A549 (cell line): ENCODE results near the gene TEX2. TPM values are rescaled to one million over a fixed set of nuclear protein-coding genes. Genes with fewer than 3 reads are reported as not detected.
"Not testable (repeated sequence)": the region's sequence is repeated elsewhere in the genome, so short reads cannot be mapped to it uniquely, and the experiment has no call there.

Source experiments
- ATAC-seq, 2 experiments: fragments of 200-7000 bp in 1 of 2; fragments of >200 bp in 1 of 2; cut with Nextera tagmentation in 1 of 2; cut with Tn5 transposase in 1 of 2; 3 replicates each; pipeline versions ENCODE4 v1.8.0 to v1.9.1; 2018 to 2020; ENCODE audit warnings: mild to moderate bottlenecking in 1 of 2, moderate library complexity in 1 of 2
- CTCF ChIA-PET: fragments of 300-600 bp; sonication (Branson Sonifier 250); formaldehyde crosslinking; extraction: SDS; loops from one replicate; lab custom pipeline; 2021; ENCODE audit warnings: antibody characterized with exemption, inconsistent platforms; lab: Yijun Ruan, JAX
- POLR2A ChIA-PET: fragments of 350-600 bp; formaldehyde crosslinking; extraction: SDS; loops from one replicate; lab custom pipeline; 2021; ENCODE audit warnings: antibody characterized with exemption, inconsistent platforms; lab: Yijun Ruan, JAX
- DNase-seq, 2 experiments: peaks; one replicate each; pipeline versions ENCODE4 v3.0.0 to v3.0.0-alpha.2; 2011 to 2016; ENCODE audit warnings: low read depth in 1 of 2, low spot score in 1 of 2
- FAIRE-seq: peaks from 2 replicates; lab custom pipeline; 2011; peaks lifted over from hg19 to GRCh38; lab: Jason Lieb, UNC
- H3K27ac ChIP-seq, 2 experiments: fragments of >200 bp; sonication (Bioruptor Twin); formaldehyde crosslinking; 3 replicates each; pipeline ENCODE4 v1.5.1; 2016 to 2017
- H3K4me1 ChIP-seq: fragments of >200 bp; sonication (Bioruptor Twin); formaldehyde crosslinking; 3 replicates; pipeline ENCODE4 v1.6.1; 2016
- H3K4me2 ChIP-seq: fragments of >200 bp; sonication (Bioruptor Twin); formaldehyde crosslinking; 3 replicates; pipeline ENCODE4 v1.6.1; 2016
- H3K4me3 ChIP-seq: fragments of >200 bp; sonication (Bioruptor Twin); formaldehyde crosslinking; 3 replicates; pipeline ENCODE4 v1.5.1; 2016
- H3K9me3 ChIP-seq: fragments of >200 bp; sonication (Bioruptor Twin); formaldehyde crosslinking; 3 replicates; pipeline ENCODE4 v1.6.1; 2016
- CHD2 ChIP-seq: fragments of 150-350 bp; IDR thresholded peaks from 2 replicates; pipeline ENCODE4 v1.6.1; 2014; ENCODE audit warnings: low read length; ENCODE audit not compliant: partially characterized antibody
- EHF ChIP-seq: fragments of 250-450 bp; sonication (Bioruptor Pico); IDR thresholded peaks from 2 replicates; pipeline ENCODE4 v1.5.0; 2020; ENCODE audit warnings: mild to moderate bottlenecking
- ESRRA ChIP-seq: fragments of 150-350 bp; IDR thresholded peaks from 2 replicates; pipeline ENCODE4 v1.6.1; 2014; ENCODE audit warnings: mild to moderate bottlenecking, low read length, borderline replicate concordance
- FOXS1 ChIP-seq: fragments of 250-450 bp; sonication (Bioruptor Pico); IDR thresholded peaks from 2 replicates; pipeline ENCODE4 v1.5.0; 2020; ENCODE audit warnings: mild to moderate bottlenecking, moderate library complexity
- KDM1A ChIP-seq: fragments of 200-600 bp; sonication (generic); IDR thresholded peaks from 2 replicates; pipeline ENCODE4 v1.6.1; 2016; ENCODE audit warnings: low read depth, mild to moderate bottlenecking
- MAFK ChIP-seq: fragments of 450-650 bp; IDR thresholded peaks from 2 replicates; pipeline ENCODE4 v1.6.1; 2014; ENCODE audit not compliant: partially characterized antibody
- MAZ ChIP-seq: fragments of 150-350 bp; IDR thresholded peaks from 2 replicates; pipeline ENCODE4 v1.6.1; 2014; ENCODE audit warnings: antibody characterized with exemption, low read depth, low read length, borderline replicate concordance
- POLR2A ChIP-seq: IDR thresholded peaks from 2 replicates; pipeline ENCODE4 v1.6.1; 2012; ENCODE audit warnings: mild to moderate bottlenecking, low read length
- WGBS: methylation state at CpG from one replicate; pipeline ENCODE4 v1.1.6; 2017; ENCODE audit errors: missing lambda C conversion rate; 5-methylcytosine and 5-hydroxymethylcytosine counted together
- polyA plus RNA-seq, 4 experiments: library from polyadenylated mRNA; depleted of rRNA in 3 of 4; stranded (reverse); fragments of >200 nt; fragmentation: RNase III in 1 of 4; extraction: RNeasy Plus Mini Kit Qiagen cat#74134 plus additional on column Dnase treatment in 1 of 4; gene quantifications; 2 replicates in 3 of 4; 3 replicates in 1 of 4; pipeline ENCODE4 v1.2.3, GENCODE V29; 2011 to 2017
- TF ChIP-seq, protein P1 (sequence below): fragments of 200-600 bp; sonication (generic); IDR thresholded peaks from 2 replicates; pipeline ENCODE4 v1.6.1; 2016; ENCODE audit warnings: antibody characterized with exemption, mild to moderate bottlenecking, moderate library complexity
- TF ChIP-seq, protein P2 (sequence below): IDR thresholded peaks from 2 replicates; pipeline ENCODE4 v1.6.1; 2012
- TF ChIP-seq, protein P3 (sequence below): fragments of >200 bp; sonication (Bioruptor Twin); formaldehyde crosslinking; IDR thresholded peaks from 3 replicates; pipeline ENCODE4 v1.5.1; 2016

Gene TEX2
- polyA plus RNA-seq, 2 of the 4 experiments (the other 2 are of a cell fraction): 9.3 to 16.2 TPM

DNA sequence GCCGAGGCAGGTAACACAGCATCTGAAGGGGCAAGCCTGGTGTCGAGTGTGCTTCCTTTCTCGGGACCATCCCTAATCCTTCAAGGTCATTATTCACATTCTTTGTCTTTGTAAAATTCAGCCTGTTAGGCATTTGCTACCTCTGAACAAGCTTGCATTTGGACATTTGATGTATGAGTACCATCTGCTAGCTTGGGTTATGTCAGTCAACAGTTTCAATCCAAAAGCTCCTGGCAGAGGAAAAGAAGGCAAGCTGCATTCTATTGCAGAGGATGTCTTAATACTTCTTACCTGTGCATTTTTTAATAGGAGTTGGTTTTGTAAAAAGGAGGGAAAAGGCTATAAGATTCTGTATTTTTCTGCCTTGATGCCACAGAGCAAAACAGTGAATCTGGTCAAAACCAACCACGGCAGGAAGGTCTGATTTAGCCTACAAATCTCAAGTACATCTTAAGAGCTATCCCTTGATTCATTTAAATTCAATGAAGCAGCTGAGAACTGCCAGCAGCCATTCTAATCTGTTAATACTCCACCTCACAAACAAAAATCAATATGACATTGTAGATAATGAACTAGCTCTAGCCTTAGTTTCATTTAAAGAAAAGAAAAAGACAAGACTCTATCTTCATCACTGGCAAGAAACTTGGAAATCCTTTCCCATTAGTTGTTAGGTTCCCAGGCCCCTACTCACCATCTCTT, 39.0 kb downstream of the TEX2 start:
- WGBS: 88% methylated on average over 4 of the region's 4 CpGs
- no peak overlapping the region for H3K27ac ChIP-seq
- ChIA-PET CTCF (interaction anchor here (0.6 to 1.0 kb wide), 4 partner anchors 12 to 77 kb away, joined by 3 to 4 read pairs (median 3); no protein-coding TSS in a partner anchor), POLR2A (no interaction called here)
- H3K9me3 ChIP-seq: no peaks in the 10 kb centered on the region
- no peak overlapping the region for H3K4me3 ChIP-seq
- DNase-seq: no peak
- TF ChIP-seq, protein P1, sequence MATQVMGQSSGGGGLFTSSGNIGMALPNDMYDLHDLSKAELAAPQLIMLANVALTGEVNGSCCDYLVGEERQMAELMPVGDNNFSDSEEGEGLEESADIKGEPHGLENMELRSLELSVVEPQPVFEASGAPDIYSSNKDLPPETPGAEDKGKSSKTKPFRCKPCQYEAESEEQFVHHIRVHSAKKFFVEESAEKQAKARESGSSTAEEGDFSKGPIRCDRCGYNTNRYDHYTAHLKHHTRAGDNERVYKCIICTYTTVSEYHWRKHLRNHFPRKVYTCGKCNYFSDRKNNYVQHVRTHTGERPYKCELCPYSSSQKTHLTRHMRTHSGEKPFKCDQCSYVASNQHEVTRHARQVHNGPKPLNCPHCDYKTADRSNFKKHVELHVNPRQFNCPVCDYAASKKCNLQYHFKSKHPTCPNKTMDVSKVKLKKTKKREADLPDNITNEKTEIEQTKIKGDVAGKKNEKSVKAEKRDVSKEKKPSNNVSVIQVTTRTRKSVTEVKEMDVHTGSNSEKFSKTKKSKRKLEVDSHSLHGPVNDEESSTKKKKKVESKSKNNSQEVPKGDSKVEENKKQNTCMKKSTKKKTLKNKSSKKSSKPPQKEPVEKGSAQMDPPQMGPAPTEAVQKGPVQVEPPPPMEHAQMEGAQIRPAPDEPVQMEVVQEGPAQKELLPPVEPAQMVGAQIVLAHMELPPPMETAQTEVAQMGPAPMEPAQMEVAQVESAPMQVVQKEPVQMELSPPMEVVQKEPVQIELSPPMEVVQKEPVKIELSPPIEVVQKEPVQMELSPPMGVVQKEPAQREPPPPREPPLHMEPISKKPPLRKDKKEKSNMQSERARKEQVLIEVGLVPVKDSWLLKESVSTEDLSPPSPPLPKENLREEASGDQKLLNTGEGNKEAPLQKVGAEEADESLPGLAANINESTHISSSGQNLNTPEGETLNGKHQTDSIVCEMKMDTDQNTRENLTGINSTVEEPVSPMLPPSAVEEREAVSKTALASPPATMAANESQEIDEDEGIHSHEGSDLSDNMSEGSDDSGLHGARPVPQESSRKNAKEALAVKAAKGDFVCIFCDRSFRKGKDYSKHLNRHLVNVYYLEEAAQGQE: no peak
- TF ChIP-seq CHD2: no peak
- no peak for TF ChIP-seq POLR2A
- no peak for TF ChIP-seq FOXS1 (CRISPR knock-in tag)
- no peak for TF ChIP-seq KDM1A
- TF ChIP-seq, all 56 proteins: peak for 0
- H3K4me2 ChIP-seq: no peak overlapping the region
- ATAC-seq (no peak), FAIRE-seq (no peak)
- H3K4me1 ChIP-seq: no peaks in the 10 kb centered on the region

DNA sequence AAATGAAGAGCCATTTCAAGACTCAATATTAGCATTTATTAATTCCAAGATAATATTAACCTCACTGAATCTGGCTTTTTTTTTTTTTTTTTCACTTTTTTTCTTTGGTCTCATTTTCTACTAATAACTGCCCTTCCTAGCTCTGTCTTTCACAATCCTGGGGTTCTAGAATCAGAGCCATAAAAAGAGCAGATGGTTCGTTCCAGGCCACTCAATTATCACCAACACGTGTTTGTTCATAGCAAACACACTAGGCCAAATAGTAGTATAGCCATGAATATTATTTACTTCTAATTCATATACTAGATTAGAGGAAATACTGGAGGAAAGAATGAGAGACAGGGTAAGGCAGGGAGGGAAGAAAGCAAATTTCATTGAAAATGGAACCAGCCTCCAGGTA, 39.8 kb downstream of the TEX2 start:
- no peak for ATAC-seq
- Histone ChIP-seq H3K27ac (no peak overlapping the region), H3K4me1 (no peaks in the 10 kb centered on the region), H3K4me3 (no peak overlapping the region), H3K9me3 (no peaks in the 10 kb centered on the region), H3K4me2 (no peak overlapping the region)
- no peak for DNase-seq
- TF ChIP-seq, protein P2, sequence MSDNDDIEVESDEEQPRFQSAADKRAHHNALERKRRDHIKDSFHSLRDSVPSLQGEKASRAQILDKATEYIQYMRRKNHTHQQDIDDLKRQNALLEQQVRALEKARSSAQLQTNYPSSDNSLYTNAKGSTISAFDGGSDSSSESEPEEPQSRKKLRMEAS: no peak
- TF ChIP-seq, protein P3, sequence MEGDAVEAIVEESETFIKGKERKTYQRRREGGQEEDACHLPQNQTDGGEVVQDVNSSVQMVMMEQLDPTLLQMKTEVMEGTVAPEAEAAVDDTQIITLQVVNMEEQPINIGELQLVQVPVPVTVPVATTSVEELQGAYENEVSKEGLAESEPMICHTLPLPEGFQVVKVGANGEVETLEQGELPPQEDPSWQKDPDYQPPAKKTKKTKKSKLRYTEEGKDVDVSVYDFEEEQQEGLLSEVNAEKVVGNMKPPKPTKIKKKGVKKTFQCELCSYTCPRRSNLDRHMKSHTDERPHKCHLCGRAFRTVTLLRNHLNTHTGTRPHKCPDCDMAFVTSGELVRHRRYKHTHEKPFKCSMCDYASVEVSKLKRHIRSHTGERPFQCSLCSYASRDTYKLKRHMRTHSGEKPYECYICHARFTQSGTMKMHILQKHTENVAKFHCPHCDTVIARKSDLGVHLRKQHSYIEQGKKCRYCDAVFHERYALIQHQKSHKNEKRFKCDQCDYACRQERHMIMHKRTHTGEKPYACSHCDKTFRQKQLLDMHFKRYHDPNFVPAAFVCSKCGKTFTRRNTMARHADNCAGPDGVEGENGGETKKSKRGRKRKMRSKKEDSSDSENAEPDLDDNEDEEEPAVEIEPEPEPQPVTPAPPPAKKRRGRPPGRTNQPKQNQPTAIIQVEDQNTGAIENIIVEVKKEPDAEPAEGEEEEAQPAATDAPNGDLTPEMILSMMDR: no peak
- TF ChIP-seq ESRRA (no peak), MAFK (no peak), EHF (CRISPR knock-in tag) (no peak)
- ChIA-PET CTCF (interaction anchor here (0.7 to 1.0 kb wide), 2 partner anchors 56 to 59 kb away, joined by 3 to 4 read pairs; no protein-coding TSS in a partner anchor), POLR2A (no interaction called here)
- 88% methylated on average over 2 of the region's 2 CpGs for WGBS
- no peak for FAIRE-seq

DNA sequence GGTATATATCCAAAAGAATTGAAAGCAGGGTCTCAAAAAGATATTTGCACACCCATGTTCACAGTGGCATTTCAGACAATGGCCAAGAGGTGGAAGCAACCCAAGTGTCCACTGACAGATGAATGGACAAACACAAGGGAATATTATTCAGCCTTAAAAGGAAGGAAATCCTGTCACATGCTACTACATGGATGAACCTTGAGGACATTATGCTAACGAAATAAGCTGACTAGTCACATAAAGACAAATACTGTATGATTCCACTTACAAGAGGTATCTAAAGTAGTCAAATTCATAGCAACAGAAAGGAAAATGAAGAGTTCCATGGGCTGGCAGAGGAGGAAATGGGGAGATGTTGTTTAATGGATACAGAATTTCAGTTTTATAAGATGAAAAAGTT, 41.4 kb downstream of the TEX2 start:
- CTCF ChIA-PET: no interaction called here

DNA sequence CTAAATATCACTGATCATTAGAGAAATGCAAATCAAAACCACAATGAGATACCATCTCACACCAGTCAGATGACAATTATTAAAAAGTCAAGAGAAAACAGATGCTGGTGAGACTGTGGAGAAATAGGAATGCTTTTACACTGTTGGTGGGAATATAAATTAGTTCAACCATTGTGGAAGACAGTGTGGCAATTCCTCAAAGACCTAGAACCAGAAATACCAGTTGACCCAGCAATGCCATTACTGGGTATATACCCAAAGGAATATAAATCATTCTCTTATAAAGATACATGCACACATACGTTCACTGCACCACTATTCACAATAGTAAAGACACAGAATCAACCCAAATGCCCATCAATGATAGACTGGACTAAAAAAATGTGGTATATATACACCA, 42.5 kb downstream of the TEX2 start:
- H3K4me1 ChIP-seq, H3K4me2 ChIP-seq, CTCF ChIA-PET, H3K27ac ChIP-seq, H3K9me3 ChIP-seq, POLR2A ChIA-PET, ATAC-seq, FAIRE-seq, H3K4me3 ChIP-seq, DNase-seq: not testable (repeated sequence)
- 55% methylated on average over 1 of the region's 1 CpG for WGBS

More for the DNA sequence above, 41.4 kb downstream of the TEX2 start:
- POLR2A ChIA-PET: no interaction called here
- ATAC-seq: no peak
- TF ChIP-seq MAFK: peak; percentile 76
- no peak for TF ChIP-seq MAZ
- Histone ChIP-seq H3K27ac (no peak overlapping the region), H3K4me1 (no peaks in the 10 kb centered on the region), H3K4me3 (no peak overlapping the region), H3K9me3 (no peaks in the 10 kb centered on the region), H3K4me2 (no peak overlapping the region)
- no peak for DNase-seq
- FAIRE-seq: no peak
- WGBS: 85% methylated on average over 1 of the region's 1 CpG
